H1 (cell line): Measurements from ENCODE around the gene CA10. TPM values are rescaled to one million over a fixed set of nuclear protein-coding genes. Genes with fewer than 3 reads are reported as not detected.

Source experiments
- CTCF ChIA-PET: fragments of 300-600 bp; sonication (Branson Sonifier 250); formaldehyde crosslinking; loops from one replicate; lab custom pipeline; 2021; ENCODE audit not compliant: partially characterized antibody; lab: Charles Lee
- POLR2A ChIA-PET: fragments of 300-600 bp; sonication (Branson Sonifier 250); formaldehyde crosslinking; loops from one replicate; lab custom pipeline; 2021; ENCODE audit warnings: inconsistent platforms; ENCODE audit not compliant: partially characterized antibody; lab: Charles Lee
- DNase-seq, 2 experiments: peaks; one replicate each; pipeline versions ENCODE4 v3.0.0 to v3.0.0-alpha.2; 2010 to 2022; ENCODE audit warnings: low spot score in 2 of 2, low read depth in 1 of 2, mixed read lengths in 1 of 2
- FAIRE-seq: peaks from 2 replicates; lab custom pipeline; 2011; peaks lifted over from hg19 to GRCh38; lab: Jason Lieb, UNC
- H2AFZ ChIP-seq: 2 replicates; pipeline ENCODE4 v1.8.1; 2012; ENCODE audit warnings: low read length, inconsistent platforms
- H2AK5ac ChIP-seq: 2 replicates; pipeline ENCODE4 v1.6.1; 2013; ENCODE audit warnings: low read depth, low read length
- H2BK120ac ChIP-seq: replicated peaks from 2 replicates; pipeline ENCODE3; 2013; ENCODE audit warnings: low read depth, low read length, inconsistent platforms
- H2BK12ac ChIP-seq: 2 replicates; pipeline ENCODE4 v1.6.1; 2013; ENCODE audit warnings: low read depth, low read length
- H2BK15ac ChIP-seq: 2 replicates; pipeline ENCODE4 v1.6.1; 2013; ENCODE audit warnings: low read length
- H2BK20ac ChIP-seq: 2 replicates; pipeline ENCODE4 v1.6.1; 2013; ENCODE audit warnings: low read length
- H2BK5ac ChIP-seq: 2 replicates; pipeline ENCODE4 v1.6.1; 2013; ENCODE audit warnings: low read depth, low read length
- H3K14ac ChIP-seq: 2 replicates; pipeline ENCODE4 v1.6.1; 2013; ENCODE audit warnings: inconsistent platforms; ENCODE audit not compliant: insufficient read length
- H3K18ac ChIP-seq: 2 replicates; pipeline ENCODE4 v1.6.1; 2013; ENCODE audit warnings: low read length; ENCODE audit errors: extremely low read depth
- H3K23ac ChIP-seq: 2 replicates; pipeline ENCODE4 v1.6.1; 2013; ENCODE audit warnings: inconsistent platforms; ENCODE audit not compliant: insufficient read length
- H3K23me2 ChIP-seq: 2 replicates; pipeline ENCODE4 v1.6.1; 2013; ENCODE audit warnings: low read depth, low read length
- H3K27ac ChIP-seq: 2 replicates; pipeline ENCODE4 v1.6.1; 2011; ENCODE audit warnings: low read depth, low read length, inconsistent platforms
- H3K27me3 ChIP-seq, 4 experiments: replicated peaks in 1 of 4; 1 replicate in 1 of 4; 2 replicates in 3 of 4; pipeline versions ENCODE4 v1.6.1 to v1.8.1; 2011 to 2013; ENCODE audit warnings: low read length in 3 of 4, mild to moderate bottlenecking in 3 of 4, inconsistent platforms in 2 of 4, mixed read lengths in 2 of 4, moderate library complexity in 1 of 4; ENCODE audit not compliant: control insufficient read depth in 3 of 4, insufficient read depth in 3 of 4; ENCODE audit errors: extremely low read depth in 1 of 4
- H3K36me3 ChIP-seq, 4 experiments: 2 replicates each; pipeline versions ENCODE4 v1.6.1 to v1.8.1; 2011 to 2013; ENCODE audit warnings: mild to moderate bottlenecking in 4 of 4, low read length in 3 of 4, moderate library complexity in 2 of 4, control low read depth in 1 of 4, inconsistent platforms in 1 of 4; ENCODE audit not compliant: insufficient read depth in 4 of 4, control insufficient read depth in 2 of 4
- H3K4ac ChIP-seq: replicated peaks from 2 replicates; pipeline ENCODE3; 2013; ENCODE audit warnings: low read length, low read depth, mixed read lengths, inconsistent platforms; ENCODE audit not compliant: insufficient read length
- H3K4me1 ChIP-seq, 4 experiments: replicated peaks in 1 of 4; 1 replicate in 1 of 4; 2 replicates in 3 of 4; pipeline versions ENCODE4 v1.6.1 to v1.8.1; 2011 to 2013; ENCODE audit warnings: low read length in 3 of 4, inconsistent platforms in 2 of 4, mixed read lengths in 1 of 4; ENCODE audit not compliant: insufficient read depth in 4 of 4, control insufficient read depth in 3 of 4
- H3K4me2 ChIP-seq, 2 experiments: 2 replicates each; pipeline versions ENCODE4 v1.6.1 to v1.8.1; 2011 to 2013; ENCODE audit warnings: low read depth in 2 of 2, low read length in 2 of 2, control low read depth in 1 of 2, inconsistent platforms in 1 of 2, mild to moderate bottlenecking in 1 of 2; ENCODE audit not compliant: insufficient read depth in 1 of 2
- H3K4me3 ChIP-seq, 4 experiments: fragments of 200-600, 300-600 bp in 1 of 4; sonication (generic), shearing (Covaris generic), sonication (Bioruptor Twin) in 1 of 4; 2 replicates each; pipeline versions ENCODE4 v1.5.1 to v1.8.1; 2011 to 2016; ENCODE audit warnings: low read length in 4 of 4, low read depth in 3 of 4, control low read depth in 2 of 4, inconsistent platforms in 2 of 4, mild to moderate bottlenecking in 2 of 4, mixed read lengths in 1 of 4, moderate library complexity in 1 of 4; ENCODE audit not compliant: insufficient read depth in 2 of 4; ENCODE audit errors: extremely low read depth in 1 of 4
- H3K56ac ChIP-seq: replicated peaks from 2 replicates; pipeline ENCODE3; 2013; ENCODE audit warnings: low read depth, mild to moderate bottlenecking, mixed read lengths, low read length, inconsistent platforms; ENCODE audit not compliant: insufficient read length
- H3K79me1 ChIP-seq: 2 replicates; pipeline ENCODE4 v1.6.1; 2013; ENCODE audit warnings: low read depth, low read length, control low read depth
- H3K79me2 ChIP-seq, 2 experiments: 2 replicates each; pipeline versions ENCODE4 v1.6.1 to v1.8.1; 2012 to 2013; ENCODE audit warnings: low read length in 2 of 2, mild to moderate bottlenecking in 2 of 2, inconsistent platforms in 1 of 2; ENCODE audit not compliant: insufficient read depth in 2 of 2, control insufficient read depth in 1 of 2
- H3K9ac ChIP-seq, 4 experiments: replicated peaks in 1 of 4; 1 replicate in 1 of 4; 2 replicates in 3 of 4; pipeline versions ENCODE4 v1.6.1 to v1.8.1; 2011 to 2013; ENCODE audit warnings: low read depth in 3 of 4, low read length in 3 of 4, control low read depth in 2 of 4, mild to moderate bottlenecking in 2 of 4, moderate library complexity in 2 of 4, inconsistent platforms in 1 of 4; ENCODE audit errors: extremely low read depth in 1 of 4
- H3K9me3 ChIP-seq, 2 experiments: 2 replicates each; pipeline versions ENCODE4 v1.6.1 to v1.8.1; 2012 to 2013; ENCODE audit warnings: mild to moderate bottlenecking in 2 of 2, moderate library complexity in 2 of 2, control low read depth in 1 of 2, inconsistent platforms in 1 of 2, low read depth in 1 of 2, low read length in 1 of 2, mixed read lengths in 1 of 2; ENCODE audit not compliant: insufficient read depth in 2 of 2
- H4K20me1 ChIP-seq, 2 experiments: replicated peaks in 1 of 2; 2 replicates each; pipeline versions ENCODE3 to v1.8.1; 2011 to 2013; ENCODE audit warnings: inconsistent platforms in 2 of 2, low read length in 2 of 2, mild to moderate bottlenecking in 1 of 2; ENCODE audit not compliant: insufficient read depth in 2 of 2, control insufficient read depth in 1 of 2
- H4K5ac ChIP-seq: 2 replicates; pipeline ENCODE4 v1.6.1; 2013; ENCODE audit warnings: low read length, low read depth, mixed read lengths, inconsistent platforms; ENCODE audit not compliant: insufficient read length
- H4K8ac ChIP-seq: 2 replicates; pipeline ENCODE4 v1.8.0; 2013; ENCODE audit warnings: mild to moderate bottlenecking, moderate library complexity, low read length, inconsistent platforms; ENCODE audit not compliant: insufficient read depth; ENCODE audit errors: extremely low read depth
- H4K91ac ChIP-seq: replicated peaks from 2 replicates; pipeline ENCODE3; 2013; ENCODE audit warnings: low read length, mixed read lengths, inconsistent platforms; ENCODE audit not compliant: insufficient read length
- ASH2L ChIP-seq: fragments of 200-600, 300-600 bp; sonication (generic); IDR thresholded peaks from one replicate; pipeline ENCODE4 v1.7.1; 2017; ENCODE audit warnings: low read length
- GTF2F1 ChIP-seq: IDR thresholded peaks from 2 replicates; pipeline ENCODE4 v1.6.1; 2012; ENCODE audit warnings: low read depth, low read length, improper control_type of control experiment, borderline replicate concordance
- SP2 ChIP-seq: IDR thresholded peaks from 2 replicates; pipeline ENCODE4 v1.6.1; 2012; ENCODE audit warnings: mild to moderate bottlenecking, low read length, inconsistent platforms
- TAF1 ChIP-seq: IDR thresholded peaks from 2 replicates; pipeline ENCODE4 v1.6.1; 2011; ENCODE audit warnings: mild to moderate bottlenecking, low read depth, low read length
- WGBS, 2 experiments: shearing (Covaris generic) in 1 of 2; methylation state at CpG; one replicate each; pipeline versions ENCODE4 v1.1.6 to v1.1.7; 2013 to 2015; ENCODE audit warnings: low lambda C conversion rate in 2 of 2, mixed read lengths in 2 of 2, inconsistent platforms in 1 of 2, low coverage in 1 of 2, missing lambda C conversion rate in 1 of 2; ENCODE audit not compliant: insufficient replicate concordance in 2 of 2, insufficient coverage in 1 of 2, insufficient read length in 1 of 2; ENCODE audit errors: extremely low coverage in 1 of 2, missing lambda C conversion rate in 1 of 2; 5-methylcytosine and 5-hydroxymethylcytosine counted together
- polyA plus RNA-seq, 7 experiments: library from polyadenylated mRNA; depleted of rRNA in 3 of 7; stranded (reverse) in 5 of 7; unstranded in 2 of 7; fragments of >200 nt in 5 of 7; fragments of 200-250 nt in 2 of 7; gene quantifications; 1 replicate in 5 of 7; 2 replicates in 1 of 7; 4 replicates in 1 of 7; pipeline versions ENCODE4 v1.2.1 to v1.2.3, GENCODE V29; 2011 to 2013; ENCODE audit warnings: missing spikeins in 2 of 7, mixed read lengths in 2 of 7
- total RNA-seq: library from RNA; stranded (reverse); fragmentation: NEBNext Ultra II Directional; extraction: Animal tissue kit (Norgen Biotek cat#: 25700); gene quantifications from 2 replicates; pipeline ENCODE4 v1.2.1, GENCODE V29; 2021

CA10 gene
- total and polyA plus RNA-seq, 2 of the 8 experiments (the other 6 are each of a cell fraction or from before 2014, with no cell fraction given) = 0.60 to 0.63 TPM

- Histone ChIP-seq H3K4me3 (no peak overlapping the region), H4K91ac (no peak overlapping the region), H3K79me2 (no peaks in the 10 kb centered on the region), H3K9me3 (no peaks in the 10 kb centered on the region), H4K8ac (no peak overlapping the region), H4K5ac (no peak overlapping the region), H3K9ac (no peak overlapping the region), H3K36me3 (no peaks in the 10 kb centered on the region), H3K56ac (no peak overlapping the region), H2AK5ac (no peak overlapping the region), H3K23me2 (no peaks in the 10 kb centered on the region), H3K79me1 (no peaks in the 10 kb centered on the region), H3K23ac (no peak overlapping the region), H2BK5ac (no peak overlapping the region), H3K4me2 (no peak overlapping the region), H3K4ac (no peak overlapping the region), H3K18ac (no peak overlapping the region; the same call in 1 of the 2 replicates), H4K20me1 (no peaks in the 10 kb centered on the region), H3K14ac (no peak overlapping the region), H2BK15ac (no peak overlapping the region), H2BK120ac (no peak overlapping the region), H3K27me3 (no peaks in the 10 kb centered on the region), H3K4me1 (no peaks in the 10 kb centered on the region), H3K27ac (no peak overlapping the region), H2BK12ac (no peak overlapping the region), H2BK20ac (no peak overlapping the region), H2AFZ (no peak overlapping the region)
- FAIRE-seq = no peak
- 88% methylated on average over 1 of the region's 1 CpG; no CpG with 5 or more reads in 1 of the 2 experiments for WGBS, 2 experiments
- CTCF ChIA-PET = interaction anchor here (1.1 to 1.7 kb wide), 5 partner anchors 18 to 246 kb away, joined by 3 to 8 read pairs (median 3); no protein-coding TSS in a partner anchor
- no peak for DNase-seq
- POLR2A ChIA-PET = no interaction called here
- TF ChIP-seq ASH2L (no peak), SP2 (no peak), TAF1 (no peak), GTF2F1 (no peak)
Measured at GRCh38 chr17:51617986-51618385, 540.5 kb downstream of the CA10 start.
